Measurements from ENCODE around the gene VPS13D.

DNA sequence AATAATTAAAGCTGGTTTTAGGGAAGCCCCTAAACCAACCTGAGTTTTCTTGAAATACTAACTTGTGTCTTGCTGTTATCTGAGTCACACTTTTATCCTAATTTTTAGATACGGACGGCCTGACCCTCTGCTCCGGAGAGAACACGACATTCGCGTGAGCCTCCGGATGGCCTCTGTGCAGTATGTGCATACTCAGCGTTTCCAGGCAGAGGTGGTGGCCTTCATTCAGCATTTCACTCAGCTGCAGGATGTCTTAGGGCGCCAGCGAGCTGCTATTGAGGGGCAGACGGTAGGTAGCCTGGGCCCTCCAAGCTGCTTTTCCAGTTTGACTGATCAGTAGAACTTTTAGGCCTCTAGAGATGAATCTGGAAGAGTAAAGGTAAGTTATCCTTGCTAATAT lies 63.6 kb downstream of the VPS13D start:
- TF ChIP-seq EP300 (IDR thresholded peaks at IDR 0.05; ENCODE audit: borderline replicate concordance in 1 of 2, control insufficient read depth in 1 of 2, low read depth in 2 of 2, low read length in 2 of 2), result no peak
- no peak for TF ChIP-seq CTCF (IDR thresholded peaks at IDR 0.05 in 2 of 3, conservative IDR thresholded peaks at IDR 0.05 in 1 of 3; ENCODE audit: control insufficient read depth in 2 of 3, extremely low read depth in 1 of 3, insufficient read depth in 1 of 3, low read depth in 3 of 3, low read length in 3 of 3)
- no peak for TF ChIP-seq TAF1 (IDR thresholded peaks at IDR 0.05; ENCODE audit: borderline replicate concordance, low read depth, low read length)
- no peak for TF ChIP-seq NFIC (IDR thresholded peaks at IDR 0.05; ENCODE audit: low read depth, low read length)
- TF ChIP-seq SRF (IDR thresholded peaks at IDR 0.05; ENCODE audit: low read depth in 2 of 2, low read length in 2 of 2), result no peak
- no peak for TF ChIP-seq PKNOX1 (IDR thresholded peaks at IDR 0.05)
- TF ChIP-seq YBX1 (IDR thresholded peaks at IDR 0.05), result no peak
